BLaER1 treated with 17β-estradiol and CSF1 and Interleukin-3, amounts not matched to agents 10 nM and 100 nM (cell line): Measurements from ENCODE around the gene RBFOX2.
"Not testable (repeated sequence)": the region's sequence is repeated elsewhere in the genome, so short reads cannot be mapped to it uniquely, and the experiment has no call there.

Source experiments
- H3K27ac ChIP-seq, 11 experiments: shearing (Covaris generic); formaldehyde crosslinking; 2 replicates each; pipeline ENCODE4 v1.8.1; 2022
- H3K27me3 ChIP-seq, 11 experiments: shearing (Covaris generic); formaldehyde crosslinking; 2 replicates each; pipeline ENCODE4 v1.8.1; 2022
- H3K36me3 ChIP-seq, 11 experiments: shearing (Covaris generic); formaldehyde crosslinking; 2 replicates each; pipeline ENCODE4 v1.8.1; 2022
- H3K4me1 ChIP-seq, 10 experiments: shearing (Covaris generic); formaldehyde crosslinking; 2 replicates each; pipeline ENCODE4 v1.8.1; 2022
- H3K4me2 ChIP-seq, 11 experiments: shearing (Covaris generic); formaldehyde crosslinking; 2 replicates each; pipeline ENCODE4 v1.8.1; 2022
- H3K4me3 ChIP-seq, 10 experiments: shearing (Covaris generic); formaldehyde crosslinking; 2 replicates each; pipeline ENCODE4 v1.8.1; 2022
- H3K9ac ChIP-seq, 11 experiments: shearing (Covaris generic); formaldehyde crosslinking; 2 replicates each; pipeline ENCODE4 v1.8.1; 2022
- H3K9me3 ChIP-seq, 11 experiments: shearing (Covaris generic); formaldehyde crosslinking; replicated peaks in 1 of 11; 2 replicates each; pipeline ENCODE4 v1.8.1; 2022
- H4K20me1 ChIP-seq, 11 experiments: shearing (Covaris generic); formaldehyde crosslinking; 2 replicates each; pipeline ENCODE4 v1.8.1; 2022
- Cebpa-rat ChIP-seq, 11 experiments: shearing (Covaris generic); IDR thresholded peaks; 2 replicates each; pipeline ENCODE4 v1.8.1; 2022

The RBFOX2 gene

DNA sequence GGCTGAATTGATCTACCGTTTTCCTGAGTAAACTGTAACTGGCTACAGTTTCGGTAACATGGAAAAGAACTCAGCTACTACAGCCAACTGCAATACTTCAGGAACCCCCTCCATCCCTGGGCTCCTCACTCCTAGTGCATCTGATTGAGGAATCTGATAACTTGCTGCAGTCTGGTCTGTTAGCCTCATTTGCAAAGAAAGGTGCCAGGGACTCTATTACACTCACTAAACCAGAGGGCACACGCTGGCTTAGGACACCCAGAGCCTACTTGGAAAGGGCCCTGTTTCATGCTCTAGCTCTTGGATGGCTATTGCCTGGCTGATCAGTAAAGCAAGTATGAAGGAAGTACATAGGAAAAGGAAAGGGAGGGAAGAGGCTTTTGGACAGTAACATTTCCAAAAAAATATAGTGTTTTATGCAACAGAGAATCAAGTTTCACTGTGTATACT is 288.7 kb downstream of the RBFOX2 start:
- H3K4me2 ChIP-seq, result no peak overlapping the region
- peaks cover 40 to 86% (median 55%) of the 10 kb centered on the region in 11 experiments for H3K27me3 ChIP-seq
- peaks cover 0 to 40% (median 11%) of the 10 kb centered on the region in 11 experiments; a peak in 12 of 22 replicates for H4K20me1 ChIP-seq
- H3K36me3 ChIP-seq, result peaks cover 0 to 15% (median 0%) of the 10 kb centered on the region in 11 experiments; a peak in 2 of 22 replicates
- no peak overlapping the region for H3K4me3 ChIP-seq
- peaks cover 9 to 15% (median 13%) of the 10 kb centered on the region in 10 experiments; a peak in 16 of 20 replicates for H3K4me1 ChIP-seq
- TF ChIP-seq Cebpa-rat (IDR thresholded peaks at IDR 0.05), result no peak
- H3K9ac ChIP-seq, result no peak overlapping the region
- H3K27ac ChIP-seq, result no peak overlapping the region
- no peaks in the 10 kb centered on the region for H3K9me3 ChIP-seq

- Histone ChIP-seq H3K9ac (no peak overlapping the region), H3K4me1 (peaks cover 4 to 9% (median 7%) of the 10 kb centered on the region in 10 experiments; a peak in 16 of 20 replicates), H3K4me3 (no peak overlapping the region), H3K4me2 (no peak overlapping the region), H3K27ac (no peak overlapping the region), H4K20me1 (peaks cover 0 to 39% (median 5%) of the 10 kb centered on the region in 11 experiments; a peak in 9 of 22 replicates), H3K27me3 (peaks cover 33 to 80% (median 48%) of the 10 kb centered on the region in 11 experiments), H3K36me3 (peaks cover 0 to 15% (median 0%) of the 10 kb centered on the region in 11 experiments; a peak in 2 of 22 replicates), H3K9me3 (no peaks in the 10 kb centered on the region)
- no peak for TF ChIP-seq Cebpa-rat (IDR thresholded peaks at IDR 0.05)
Measured at GRCh38 chr22:35739076-35739930, 289.3 kb downstream of the RBFOX2 start.

- not testable (repeated sequence) for H3K27ac ChIP-seq, H3K4me2 ChIP-seq, H3K36me3 ChIP-seq, H3K4me1 ChIP-seq, H3K9ac ChIP-seq, H3K9me3 ChIP-seq, H3K4me3 ChIP-seq
- Histone ChIP-seq H3K27me3 (peaks cover 19 to 66% (median 34%) of the 10 kb centered on the region in 11 experiments), H4K20me1 (peaks cover 0 to 36% (median 0%) of the 10 kb centered on the region in 11 experiments; a peak in 6 of 22 replicates)
Measured at GRCh38 chr22:35737886-35738285, 290.7 kb downstream of the RBFOX2 start.

DNA sequence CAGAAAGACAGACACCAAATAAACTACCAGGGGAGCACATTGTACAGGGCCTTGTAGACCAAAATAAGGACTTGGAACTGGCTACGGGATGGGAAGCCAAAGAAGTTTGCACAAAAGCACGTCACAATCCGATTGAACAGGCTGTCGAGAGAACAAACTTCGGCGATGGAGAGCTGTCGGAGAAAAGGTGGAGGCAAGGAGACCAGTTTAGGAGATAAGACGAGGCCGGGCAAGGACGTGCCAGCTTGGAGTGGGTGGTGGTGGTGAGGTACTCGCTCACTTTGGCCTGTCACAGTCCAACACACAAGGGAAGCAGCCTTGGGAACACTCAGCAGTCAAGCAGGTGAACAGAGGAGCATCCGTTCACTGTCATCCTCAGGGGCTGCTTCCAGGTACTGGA is 291.9 kb downstream of the RBFOX2 start:
- Histone ChIP-seq H3K4me2 (no peak overlapping the region), H3K9me3 (no peaks in the 10 kb centered on the region), H3K27me3 (peaks cover 10 to 54% (median 22%) of the 10 kb centered on the region in 11 experiments; a peak in 20 of 22 replicates), H3K36me3 (no peaks in the 10 kb centered on the region), H3K27ac (no peak overlapping the region), H3K4me3 (no peak overlapping the region), H4K20me1 (peaks cover 0 to 36% (median 0%) of the 10 kb centered on the region in 11 experiments; a peak in 7 of 22 replicates), H3K9ac (no peak overlapping the region), H3K4me1 (no peaks in the 10 kb centered on the region)
- no peak for TF ChIP-seq Cebpa-rat (IDR thresholded peaks at IDR 0.05)

DNA sequence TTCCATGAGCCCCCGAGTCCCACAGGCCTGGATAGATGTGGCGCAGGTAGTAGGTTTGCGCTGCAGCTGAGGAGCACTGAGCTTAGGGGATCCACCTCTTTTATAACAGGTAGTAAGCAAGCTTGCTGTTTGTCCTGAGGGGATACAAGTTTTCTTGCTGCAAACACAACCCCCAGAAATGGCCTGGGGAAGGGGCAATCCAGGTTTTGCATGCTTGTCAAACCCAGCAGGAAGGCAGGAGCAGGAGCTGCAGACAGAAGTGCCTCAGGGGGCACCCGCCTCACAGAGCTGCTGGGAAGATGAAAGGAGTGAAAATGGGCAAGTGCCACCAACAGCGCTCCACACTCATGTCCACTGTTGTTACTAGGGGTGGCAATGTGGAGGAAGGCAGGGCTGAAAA is 292.5 kb downstream of the RBFOX2 start:
- Histone ChIP-seq H3K4me3 (no peak overlapping the region), H4K20me1 (peaks cover 0 to 36% (median 0%) of the 10 kb centered on the region in 11 experiments; a peak in 6 of 22 replicates), H3K4me2 (no peak overlapping the region), H3K9ac (no peak overlapping the region), H3K9me3 (no peaks in the 10 kb centered on the region), H3K27ac (no peak overlapping the region), H3K27me3 (peaks cover 7 to 49% (median 17%) of the 10 kb centered on the region in 11 experiments; a peak in 19 of 22 replicates), H3K36me3 (no peaks in the 10 kb centered on the region), H3K4me1 (no peaks in the 10 kb centered on the region)
- no peak for TF ChIP-seq Cebpa-rat (IDR thresholded peaks at IDR 0.05)

GRCh38 chr22:35735542-35735941 is 293.1 kb downstream of the RBFOX2 start:
- Histone ChIP-seq H3K9ac (no peak overlapping the region), H4K20me1 (peaks cover 0 to 35% (median 0%) of the 10 kb centered on the region in 11 experiments; a peak in 6 of 22 replicates), H3K4me2 (no peak overlapping the region), H3K36me3 (no peaks in the 10 kb centered on the region), H3K4me1 (no peaks in the 10 kb centered on the region), H3K4me3 (no peak overlapping the region), H3K9me3 (no peaks in the 10 kb centered on the region), H3K27me3 (peaks cover 2 to 42% (median 11%) of the 10 kb centered on the region in 11 experiments; a peak in 16 of 22 replicates), H3K27ac (no peak overlapping the region)
- TF ChIP-seq Cebpa-rat (IDR thresholded peaks at IDR 0.05), result no peak

DNA sequence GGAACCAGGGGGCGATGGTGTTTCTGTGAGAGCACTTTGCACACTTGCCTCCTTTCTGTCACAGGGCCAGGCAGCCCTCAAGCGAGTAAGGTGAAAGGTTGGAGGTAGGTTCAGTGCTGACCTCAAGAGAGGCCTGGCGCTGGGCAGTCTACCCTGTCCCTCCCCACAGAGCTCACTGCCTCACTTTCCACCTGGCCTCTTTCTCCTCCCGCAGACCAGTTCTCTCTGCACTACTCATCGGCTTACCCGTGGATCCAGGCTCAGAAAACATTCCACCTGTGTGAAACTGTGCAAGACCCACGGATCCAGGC is 294.2 kb downstream of the RBFOX2 start:
- Histone ChIP-seq H3K27ac (no peak overlapping the region), H3K9ac (no peak overlapping the region), H3K4me3 (no peak overlapping the region), H3K4me1 (no peaks in the 10 kb centered on the region), H3K4me2 (no peak overlapping the region), H4K20me1 (peaks cover 0 to 24% (median 0%) of the 10 kb centered on the region in 11 experiments; a peak in 5 of 22 replicates), H3K9me3 (no peaks in the 10 kb centered on the region), H3K27me3 (peaks cover 0 to 32% (median under 1%) of the 10 kb centered on the region in 11 experiments; a peak in 9 of 22 replicates), H3K36me3 (no peaks in the 10 kb centered on the region)
- TF ChIP-seq Cebpa-rat (IDR thresholded peaks at IDR 0.05), result no peak

- no peak overlapping the region for H3K4me2 ChIP-seq
- H3K9ac ChIP-seq, result no peak overlapping the region
- H3K27ac ChIP-seq, result no peak overlapping the region
- no peak for TF ChIP-seq Cebpa-rat (IDR thresholded peaks at IDR 0.05)
- no peaks in the 10 kb centered on the region for H3K9me3 ChIP-seq
- peaks cover 0 to 22% (median 0%) of the 10 kb centered on the region in 11 experiments; a peak in 5 of 22 replicates for H4K20me1 ChIP-seq
- peaks cover 0 to 26% (median 0%) of the 10 kb centered on the region in 11 experiments; a peak in 6 of 22 replicates for H3K27me3 ChIP-seq
- H3K4me1 ChIP-seq, result no peaks in the 10 kb centered on the region
- H3K36me3 ChIP-seq, result no peaks in the 10 kb centered on the region
- no peak overlapping the region for H3K4me3 ChIP-seq
Measured at GRCh38 chr22:35733791-35734516, 294.7 kb downstream of the RBFOX2 start.

GRCh38 chr22:35733036-35733435 is 295.6 kb downstream of the RBFOX2 start:
- no peak for TF ChIP-seq Cebpa-rat (IDR thresholded peaks at IDR 0.05)

More at GRCh38 chr22:35733036-35733435, 295.6 kb downstream of the RBFOX2 start:
- Histone ChIP-seq H3K27me3 (peaks cover 0 to 17% (median 0%) of the 10 kb centered on the region in 11 experiments; a peak in 2 of 22 replicates), H3K9me3 (no peaks in the 10 kb centered on the region), H3K4me2 (no peak overlapping the region), H3K4me1 (no peaks in the 10 kb centered on the region), H4K20me1 (peaks cover 0 to 17% (median 0%) of the 10 kb centered on the region in 11 experiments; a peak in 4 of 22 replicates), H3K27ac (no peak overlapping the region), H3K36me3 (no peaks in the 10 kb centered on the region), H3K9ac (no peak overlapping the region), H3K4me3 (no peak overlapping the region)
